ENCODE data around the gene SPECC1L. TPM values are rescaled to one million over a fixed set of nuclear protein-coding genes. Genes with fewer than 3 reads are reported as not detected.

The SPECC1L gene
- total RNA-seq, 2 donors from 2014 or later: 61.9 to 69.1 TPM

- Histone ChIP-seq H3K9ac (ENCODE audit: extremely low read depth, low read length, poor library complexity, severe bottlenecking) (no peak overlapping the region), H3K27me3 (ENCODE audit: control insufficient read depth, insufficient read depth, low read length, poor library complexity, severe bottlenecking) (no peaks in the 10 kb centered on the region), H3K4me1 (ENCODE audit: control insufficient read depth, insufficient read depth, low read length) (no peaks in the 10 kb centered on the region), H3K27ac (ENCODE audit: low read depth, low read length) (no peak overlapping the region), H3K36me3 (ENCODE audit: control insufficient read depth, insufficient read depth, low read length) (peaks cover 81% of the 10 kb centered on the region), H3K4me3 (ENCODE audit: low read length) (no peak overlapping the region), H3K9me3 (ENCODE audit: control insufficient read depth, low read length) (no peaks in the 10 kb centered on the region)
- H3K9me3 Mint-ChIP-seq: no peaks in the 10 kb centered on the region
- peaks cover 76% of the 10 kb centered on the region for H3K36me3 Mint-ChIP-seq (ENCODE audit: low read depth)
- no peak for DNase-seq
- 94 to 100% methylated on average over 1 to 3 of the region's 3 CpGs for WGBS, 2 experiments (ENCODE audit: insufficient coverage in 1 of 2, insufficient read length in 1 of 2)
- H3K4me3 Mint-ChIP-seq: no peak overlapping the region
- no peaks in the 10 kb centered on the region for H3K4me1 Mint-ChIP-seq
- H3K27me3 Mint-ChIP-seq (ENCODE audit: insufficient read depth): no peaks in the 10 kb centered on the region
- no peak overlapping the region for H3K27ac Mint-ChIP-seq
- no peak for TF ChIP-seq CTCF (conservative IDR thresholded peaks at IDR 0.05)
Observed at GRCh38 chr22:24367841-24368240, 97.2 kb downstream of the SPECC1L start.

GRCh38 chr22:24370401-24370800 lies 99.8 kb downstream of the SPECC1L start:
- H3K4me3 ChIP-seq (ENCODE audit: low read length): no peak overlapping the region
- peaks cover 4% of the 10 kb centered on the region for H3K9me3 ChIP-seq (ENCODE audit: control insufficient read depth, low read length)
- no peaks in the 10 kb centered on the region for H3K27me3 ChIP-seq (ENCODE audit: control insufficient read depth, insufficient read depth, low read length, poor library complexity, severe bottlenecking)
- Mint-ChIP-seq H3K36me3 (ENCODE audit: low read depth) (peaks cover 78% of the 10 kb centered on the region), H3K27ac (no peak overlapping the region), H3K9me3 (no peaks in the 10 kb centered on the region), H3K4me3 (no peak overlapping the region), H3K4me1 (no peaks in the 10 kb centered on the region), H3K27me3 (ENCODE audit: insufficient read depth) (no peaks in the 10 kb centered on the region)
- H3K36me3 ChIP-seq (ENCODE audit: control insufficient read depth, insufficient read depth, low read length): peaks cover 67% of the 10 kb centered on the region
- WGBS, 2 experiments (ENCODE audit: insufficient coverage in 1 of 2, insufficient read length in 1 of 2): no CpG with 5 or more reads among the region's 2 CpGs
- H3K27ac ChIP-seq (ENCODE audit: low read depth, low read length): no peak overlapping the region
- H3K9ac ChIP-seq (ENCODE audit: extremely low read depth, low read length, poor library complexity, severe bottlenecking): no peak overlapping the region
- H3K4me1 ChIP-seq (ENCODE audit: control insufficient read depth, insufficient read depth, low read length): no peaks in the 10 kb centered on the region
- no peak for TF ChIP-seq CTCF (conservative IDR thresholded peaks at IDR 0.05)
- DNase-seq: no peak

- WGBS, 2 experiments (ENCODE audit: insufficient coverage in 1 of 2, insufficient read length in 1 of 2): 98% methylated on average over 2 of the region's 2 CpGs; no CpG with 5 or more reads in 1 of the 2 experiments
- Mint-ChIP-seq H3K36me3 (ENCODE audit: low read depth) (peaks cover 75% of the 10 kb centered on the region), H3K27ac (no peak overlapping the region), H3K27me3 (ENCODE audit: insufficient read depth) (no peaks in the 10 kb centered on the region), H3K4me1 (no peaks in the 10 kb centered on the region), H3K4me3 (no peak overlapping the region), H3K9me3 (no peaks in the 10 kb centered on the region)
- Histone ChIP-seq H3K36me3 (ENCODE audit: control insufficient read depth, insufficient read depth, low read length) (peaks cover 56% of the 10 kb centered on the region), H3K27ac (ENCODE audit: low read depth, low read length) (no peak overlapping the region), H3K27me3 (ENCODE audit: control insufficient read depth, insufficient read depth, low read length, poor library complexity, severe bottlenecking) (no peaks in the 10 kb centered on the region), H3K9ac (ENCODE audit: extremely low read depth, low read length, poor library complexity, severe bottlenecking) (no peak overlapping the region), H3K9me3 (ENCODE audit: control insufficient read depth, low read length) (peaks cover 4% of the 10 kb centered on the region), H3K4me1 (ENCODE audit: control insufficient read depth, insufficient read depth, low read length) (no peaks in the 10 kb centered on the region), H3K4me3 (ENCODE audit: low read length) (no peak overlapping the region)
- TF ChIP-seq CTCF (conservative IDR thresholded peaks at IDR 0.05): no peak
- no peak for DNase-seq
Observed at GRCh38 chr22:24376002-24376401, 105.4 kb downstream of the SPECC1L start.
